ENCODE data around the gene CEP112.
"Not testable (repeated sequence)": the region's sequence is repeated elsewhere in the genome, so short reads cannot be mapped to it uniquely, and the experiment has no call there.

Gene CEP112

DNA sequence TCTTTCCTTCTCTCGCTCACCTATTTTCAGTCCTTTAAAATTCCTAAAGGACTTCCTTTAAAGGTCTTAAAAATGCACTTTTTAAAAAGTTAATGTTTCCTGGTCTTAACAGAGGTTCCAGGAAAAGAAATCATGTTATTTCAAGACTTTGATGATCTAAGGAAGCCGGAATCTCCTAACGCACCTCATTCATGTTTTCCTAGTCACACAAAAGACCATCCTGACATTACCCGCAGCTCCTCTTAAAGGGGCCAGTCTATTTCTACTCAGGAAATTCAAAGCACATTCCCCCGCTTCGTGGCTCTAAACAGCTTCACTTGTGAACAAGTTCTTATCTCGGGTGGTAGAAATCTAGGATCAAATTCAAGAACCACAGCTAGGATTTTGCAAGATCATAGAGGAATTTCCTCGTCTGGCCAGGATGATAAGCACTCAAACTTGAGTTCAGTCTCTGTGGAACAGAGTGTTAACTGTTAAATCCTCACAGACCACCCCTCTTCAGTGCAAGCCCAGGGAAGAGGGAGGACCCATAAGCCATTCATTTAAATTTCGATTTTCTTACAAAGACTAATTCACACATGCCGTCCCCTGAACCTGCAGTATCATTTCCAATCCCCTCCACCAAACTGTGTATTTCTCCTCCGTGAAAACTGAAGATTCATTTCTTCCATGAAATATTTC, 493.4 kb downstream of the CEP112 start:
- DNase-seq (ENCODE audit: low read depth in 2 of 3, low spot score in 1 of 3), result no peak

DNA sequence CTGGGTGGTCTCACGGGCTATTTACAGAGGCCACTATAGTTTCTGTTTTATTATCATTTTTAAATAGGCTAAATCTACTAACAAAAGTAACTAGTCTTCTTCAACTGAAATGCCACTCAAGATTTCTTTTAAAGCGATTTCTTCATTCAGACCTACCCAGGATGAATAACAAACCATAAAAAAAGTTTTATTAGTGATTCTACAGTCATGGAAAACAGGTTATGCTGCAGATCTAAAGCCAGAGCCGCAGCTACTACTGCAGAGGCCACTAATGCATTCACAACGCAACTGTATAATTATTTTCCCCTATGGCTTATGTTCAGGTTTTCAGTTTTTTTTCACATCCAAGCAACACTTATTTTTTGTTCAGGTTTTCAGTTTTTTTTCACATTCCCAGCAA, 494.3 kb downstream of the CEP112 start:
- DNase-seq (ENCODE audit: low read depth in 2 of 3, low spot score in 1 of 3), result no peak

DNA sequence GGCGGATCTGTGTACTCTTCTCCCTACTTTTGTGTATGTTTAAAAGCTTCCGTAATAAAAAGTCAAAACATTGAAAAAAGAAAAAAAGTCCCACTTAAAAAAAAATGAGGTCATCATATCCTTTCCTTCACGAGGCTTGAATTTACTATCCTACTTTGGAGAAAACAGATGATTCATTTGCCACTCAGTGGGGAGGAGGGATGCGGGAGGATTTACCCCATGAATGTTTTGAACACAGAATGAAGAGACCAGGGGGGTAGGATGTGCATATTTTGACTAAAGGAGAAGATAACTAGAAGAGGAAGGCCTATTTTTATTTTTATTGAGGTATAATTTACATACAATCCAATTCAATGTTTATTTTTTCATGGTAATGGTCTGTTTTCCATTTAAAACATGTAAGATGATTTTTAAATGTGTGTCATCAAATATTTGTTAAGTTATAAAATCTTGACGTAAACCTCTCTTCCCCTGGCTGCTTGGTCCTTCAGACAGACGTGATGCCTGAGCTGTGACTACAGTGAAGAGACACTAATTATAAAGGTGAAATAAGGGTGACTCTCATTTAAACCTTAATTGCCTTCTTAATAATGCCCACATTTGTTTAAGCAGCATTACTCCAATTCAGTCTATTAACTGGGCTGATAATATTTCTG, 495.1 kb downstream of the CEP112 start:
- no peak for DNase-seq (ENCODE audit: low read depth in 2 of 3, low spot score in 1 of 3)

DNA sequence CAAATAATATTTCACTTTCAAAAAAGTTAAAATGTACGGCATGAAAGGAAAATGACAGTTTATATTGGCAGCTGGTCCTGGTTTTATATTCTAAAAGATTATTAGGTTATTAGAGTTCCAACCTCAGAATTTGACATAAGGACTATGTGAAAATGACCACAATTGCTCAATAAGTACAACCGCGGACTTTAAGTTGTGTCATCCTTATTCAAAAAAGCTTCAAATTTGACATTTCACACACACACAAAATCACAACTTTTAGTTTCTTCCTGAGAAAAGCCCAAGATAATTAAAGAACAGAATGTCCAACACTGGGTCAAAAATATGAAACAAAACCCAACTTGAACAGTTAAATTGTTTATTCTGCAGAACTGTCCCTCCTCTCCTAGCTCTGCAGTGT, 497.3 kb downstream of the CEP112 start:
- no peak for DNase-seq (ENCODE audit: low read depth in 2 of 3, low spot score in 1 of 3)

DNA sequence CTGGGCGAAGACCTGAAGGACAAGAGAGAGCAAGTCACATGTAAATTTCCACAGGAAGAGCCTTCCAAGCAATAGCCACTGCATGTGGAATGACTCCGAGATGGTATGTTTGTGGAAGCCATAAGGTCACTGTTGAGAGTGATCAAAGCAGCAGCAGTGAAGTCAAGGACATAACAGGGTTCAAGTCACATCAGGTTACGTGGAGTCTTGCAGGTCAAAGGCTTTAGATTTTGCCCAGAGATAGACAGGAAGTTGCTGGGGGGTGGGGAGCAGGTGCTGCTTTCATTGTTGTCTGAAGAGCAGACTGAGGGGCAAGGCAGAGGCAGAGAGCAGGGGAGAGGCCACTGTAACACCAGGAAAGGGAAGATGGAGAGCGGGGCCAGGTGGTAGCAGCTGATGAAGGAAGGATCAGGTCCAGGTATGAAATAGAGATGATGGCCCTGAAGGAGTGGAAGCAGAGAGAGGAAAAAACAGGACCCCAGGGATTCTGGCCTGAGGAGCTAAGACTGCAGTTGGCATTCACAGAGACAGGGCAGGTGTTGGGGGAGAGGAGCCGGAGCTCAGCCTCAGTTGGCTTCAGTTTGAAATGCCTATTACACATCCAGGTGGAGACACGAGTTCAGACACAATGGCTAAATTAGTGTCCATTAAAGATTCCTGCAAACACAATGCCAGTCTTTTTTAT, 501.2 kb downstream of the CEP112 start:
- DNase-seq (ENCODE audit: low read depth in 2 of 3, low spot score in 1 of 3), result no peak

DNA sequence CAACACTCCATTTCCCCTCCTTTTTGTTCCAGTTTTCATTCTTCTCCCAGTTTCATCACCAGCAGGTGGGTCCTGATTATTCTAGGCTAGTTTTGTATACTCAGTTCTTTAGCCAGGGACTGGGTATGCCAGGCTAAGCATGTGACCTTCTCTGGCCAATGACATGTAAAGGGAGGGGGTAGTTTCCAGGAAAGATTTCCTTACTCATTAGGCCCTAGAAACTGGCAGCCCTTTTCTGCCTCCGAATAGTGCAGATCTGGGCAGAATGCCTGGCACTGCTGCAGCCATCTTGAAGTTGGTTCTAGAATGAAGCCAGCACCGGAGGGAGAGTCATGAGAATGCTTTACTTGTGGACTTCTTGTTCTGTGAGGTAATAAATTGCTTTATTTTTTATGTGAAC, 503.6 kb downstream of the CEP112 start:
- no peak for DNase-seq (ENCODE audit: low read depth in 2 of 3, low spot score in 1 of 3)

DNA sequence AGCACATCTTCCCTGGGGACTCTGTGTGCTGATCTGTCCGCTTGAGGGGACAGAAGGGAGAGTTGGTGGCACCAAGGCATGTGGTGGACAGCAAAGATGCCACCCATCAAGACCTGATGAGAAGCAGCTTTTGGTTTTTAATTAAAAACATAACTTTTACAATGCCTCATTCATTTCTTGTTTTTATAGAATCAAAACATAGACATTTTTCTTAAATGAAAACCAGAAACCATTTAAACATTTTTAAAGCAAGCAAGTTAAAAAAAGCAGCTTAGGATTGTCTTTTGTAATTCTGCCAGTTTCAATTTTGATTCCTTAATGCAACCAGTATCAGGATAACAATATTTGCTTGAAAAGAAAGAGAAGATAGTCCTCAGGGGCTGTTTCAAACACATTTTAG, 506.8 kb downstream of the CEP112 start:
- no peak for DNase-seq (ENCODE audit: low read depth in 2 of 3, low spot score in 1 of 3)

DNA sequence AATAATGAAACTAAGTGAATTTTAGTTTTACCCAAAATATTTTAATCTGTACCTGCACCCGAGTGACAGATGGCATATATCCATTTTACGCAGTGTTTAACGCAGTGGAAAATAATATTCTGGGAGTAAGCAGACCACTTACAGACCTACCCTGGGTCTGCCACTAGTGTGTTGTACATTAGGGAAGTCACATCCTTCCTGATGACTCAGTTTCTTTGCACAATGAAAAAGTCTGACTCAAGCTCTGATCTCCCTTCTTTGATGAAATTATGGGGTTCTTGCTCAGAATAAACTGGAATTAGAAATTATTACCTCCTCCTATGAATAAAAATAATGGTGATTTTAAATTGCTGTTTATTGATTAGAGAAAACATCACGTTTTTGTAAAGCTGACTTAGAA, 507.3 kb downstream of the CEP112 start:
- no peak for DNase-seq (ENCODE audit: low read depth in 2 of 3, low spot score in 1 of 3)

DNA sequence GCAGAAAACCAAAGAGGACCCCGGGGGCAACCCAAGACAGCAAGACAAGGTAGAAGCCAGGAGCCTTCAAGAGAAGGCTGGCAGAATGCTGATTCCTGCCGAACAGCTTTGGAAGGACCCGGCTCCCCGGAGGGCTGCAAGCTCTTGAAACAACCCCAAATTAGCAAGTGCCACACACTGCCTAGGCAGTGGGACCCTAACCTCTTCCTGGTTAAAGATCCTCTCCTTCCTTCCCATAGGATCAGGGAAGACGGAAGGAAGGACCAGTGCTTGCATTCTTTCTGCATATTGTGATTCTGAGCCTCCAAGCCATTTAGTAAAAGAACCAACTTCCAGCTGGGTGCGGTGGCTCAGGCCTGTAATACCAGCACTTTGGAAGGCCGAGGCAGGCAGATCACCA, 508.5 kb downstream of the CEP112 start:
- DNase-seq (ENCODE audit: low read depth in 2 of 3, low spot score in 1 of 3), result no peak

DNA sequence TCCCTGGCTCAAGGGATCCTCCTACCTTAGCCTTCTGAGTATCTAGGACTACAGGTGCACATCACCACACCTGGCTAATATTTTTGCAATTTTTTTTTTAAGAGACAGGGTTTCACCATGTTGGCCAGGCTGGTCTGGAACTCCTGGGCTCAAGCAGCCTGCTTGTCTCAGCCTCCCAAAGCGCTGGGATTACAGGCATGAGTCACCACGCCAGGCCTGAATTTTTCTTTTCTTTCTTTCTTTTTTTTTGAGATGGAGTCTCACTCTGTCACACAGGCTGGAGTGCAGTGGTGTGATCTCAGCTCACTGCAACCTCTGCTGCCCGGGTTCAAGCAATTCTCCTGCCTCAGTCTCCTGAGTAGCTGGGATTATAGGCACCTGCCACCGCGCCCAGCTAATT, 510.2 kb downstream of the CEP112 start:
- DNase-seq (ENCODE audit: low read depth in 2 of 3, low spot score in 1 of 3), result not testable (repeated sequence)

DNA sequence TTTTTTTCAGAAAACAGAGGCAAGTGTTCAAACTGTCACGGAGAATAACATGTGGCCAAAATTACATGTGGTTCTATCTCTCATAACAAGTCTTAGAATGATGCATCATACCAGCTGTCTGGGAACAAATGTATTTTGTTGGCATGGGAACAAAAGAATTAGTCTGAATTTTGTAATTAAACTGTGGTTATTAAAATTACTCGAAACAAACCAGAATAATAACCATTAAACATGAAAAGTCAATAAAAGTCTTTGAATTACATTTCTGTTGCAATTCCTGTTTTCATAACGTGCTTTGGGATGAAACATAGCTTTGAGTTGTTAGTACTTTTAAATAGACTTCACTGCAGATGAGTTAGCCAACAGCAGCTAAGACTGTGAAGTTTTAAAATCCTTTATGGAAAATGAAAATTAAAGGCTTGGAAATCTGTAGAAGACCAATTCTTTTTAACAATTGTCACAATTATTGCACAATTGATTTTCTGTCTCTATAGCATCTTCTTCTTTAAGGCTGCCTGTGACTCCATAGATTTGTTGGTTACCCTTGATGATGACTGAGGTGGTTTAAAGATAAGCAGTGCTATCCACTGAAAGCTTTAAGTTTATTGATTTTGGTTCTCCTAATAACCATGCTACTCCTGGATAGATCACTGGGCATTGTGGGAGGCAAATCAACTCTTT, 512.6 kb downstream of the CEP112 start:
- DNase-seq (ENCODE audit: low read depth in 2 of 3, low spot score in 1 of 3), result no peak

DNA sequence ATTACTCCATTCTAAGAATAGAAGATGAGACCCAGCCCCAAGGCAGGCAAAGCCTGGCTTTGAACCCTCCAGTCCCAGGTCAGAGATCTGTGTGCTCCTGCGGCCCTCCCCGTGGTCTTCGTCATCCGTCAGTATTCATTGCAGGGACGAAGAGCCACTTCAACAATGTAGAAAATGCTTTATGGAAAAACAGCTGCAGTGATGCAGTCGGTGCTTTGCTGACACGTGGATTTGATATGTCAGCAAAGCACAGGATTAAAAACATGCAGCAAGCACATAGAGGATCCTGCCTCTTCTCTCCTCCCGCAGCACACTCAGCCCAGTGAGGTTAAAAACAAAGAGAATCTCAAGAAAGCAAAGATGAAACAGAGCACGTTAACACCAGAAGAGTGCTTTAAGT, 513.4 kb downstream of the CEP112 start:
- no peak for DNase-seq (ENCODE audit: low read depth in 2 of 3, low spot score in 1 of 3)

DNA sequence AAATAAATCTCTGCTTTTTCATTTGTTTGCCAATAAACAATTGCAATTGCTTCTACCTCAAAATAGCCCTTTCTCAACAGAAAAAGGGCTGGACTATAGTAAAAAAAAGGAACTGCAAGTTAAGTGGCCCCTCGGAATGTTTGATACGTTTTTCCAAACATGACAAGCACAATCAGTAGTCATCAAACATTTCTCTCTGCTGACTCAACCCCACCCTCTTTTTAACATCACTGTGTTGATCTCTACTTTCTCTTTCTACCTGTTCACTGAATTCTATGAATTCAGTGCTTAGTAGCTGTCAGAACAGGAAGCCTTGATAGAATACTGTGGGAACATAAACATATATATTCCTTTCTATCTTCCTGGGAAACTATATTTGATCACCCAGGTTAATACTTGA, 514.0 kb downstream of the CEP112 start:
- DNase-seq (ENCODE audit: low read depth in 2 of 3, low spot score in 1 of 3), result no peak

DNA sequence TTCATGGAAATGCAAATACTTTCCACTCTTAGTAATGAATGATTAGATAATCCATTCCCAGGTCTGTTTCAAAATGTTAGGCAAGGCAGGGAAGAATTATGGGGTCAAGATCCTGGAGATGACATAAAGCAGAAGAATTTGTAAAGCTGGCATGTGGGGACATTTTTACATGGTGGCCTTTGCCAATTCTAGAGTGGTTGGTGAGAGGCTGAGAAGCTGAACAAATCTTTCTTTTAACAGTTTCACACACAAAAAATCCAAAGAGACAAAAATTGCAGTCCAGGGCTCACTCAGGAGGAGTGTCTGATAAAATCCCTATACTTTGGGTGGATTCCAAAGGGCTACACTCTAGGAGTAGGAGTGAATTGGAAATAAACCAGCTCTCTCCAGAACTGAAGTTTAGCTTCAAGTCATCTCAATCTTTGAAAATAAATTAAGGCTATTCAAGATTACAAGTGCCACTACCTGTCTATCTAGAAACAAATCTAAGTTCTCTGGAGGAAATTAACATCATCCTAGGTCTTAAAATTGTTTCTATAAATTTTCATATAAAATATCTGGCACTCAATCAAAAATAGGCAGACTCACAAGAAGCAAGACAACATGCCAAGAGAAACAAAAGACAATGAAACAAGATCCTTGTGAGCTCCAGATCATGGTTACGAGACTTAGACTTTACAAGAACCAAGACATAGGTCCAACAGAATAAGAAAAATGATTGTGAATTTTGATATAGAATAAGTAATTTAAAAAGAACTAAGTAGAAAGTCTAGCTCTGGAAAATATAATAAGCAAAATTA, 517.5 kb downstream of the CEP112 start:
- DNase-seq (ENCODE audit: low read depth in 2 of 3, low spot score in 1 of 3), result no peak

DNA sequence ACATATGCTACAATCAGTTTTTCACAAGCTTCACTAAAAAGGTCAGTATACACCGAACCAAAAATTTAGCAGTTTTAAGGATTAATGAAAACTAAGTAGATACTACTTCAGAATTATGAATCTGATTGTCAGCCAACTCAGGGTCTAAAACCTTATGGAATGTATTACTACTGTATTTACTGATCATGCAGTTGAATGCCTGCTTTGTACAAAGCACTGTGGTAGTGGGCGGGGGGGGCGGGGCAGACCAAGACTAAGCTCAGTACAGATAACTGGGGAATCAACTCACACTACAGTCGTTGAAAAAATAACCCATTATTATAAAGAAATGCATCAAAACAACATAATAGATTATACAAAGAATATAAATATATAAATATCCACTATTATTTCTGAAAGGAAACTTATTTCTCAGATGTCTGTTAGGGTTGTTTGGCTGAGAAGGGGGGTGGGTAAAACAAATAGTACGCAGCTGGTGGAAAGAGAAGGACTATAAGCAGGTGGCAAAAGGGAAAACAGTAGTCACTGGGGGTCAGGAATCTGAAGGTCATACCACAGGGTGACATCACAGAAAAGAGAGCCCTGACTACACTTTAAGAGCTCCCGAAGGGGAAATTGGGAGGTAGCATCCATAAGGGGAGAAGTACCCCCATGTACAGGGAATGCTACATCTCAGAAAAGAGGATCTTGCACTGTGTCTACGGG, 521.1 kb downstream of the CEP112 start:
- DNase-seq (ENCODE audit: low read depth in 2 of 3, low spot score in 1 of 3), result no peak

DNA sequence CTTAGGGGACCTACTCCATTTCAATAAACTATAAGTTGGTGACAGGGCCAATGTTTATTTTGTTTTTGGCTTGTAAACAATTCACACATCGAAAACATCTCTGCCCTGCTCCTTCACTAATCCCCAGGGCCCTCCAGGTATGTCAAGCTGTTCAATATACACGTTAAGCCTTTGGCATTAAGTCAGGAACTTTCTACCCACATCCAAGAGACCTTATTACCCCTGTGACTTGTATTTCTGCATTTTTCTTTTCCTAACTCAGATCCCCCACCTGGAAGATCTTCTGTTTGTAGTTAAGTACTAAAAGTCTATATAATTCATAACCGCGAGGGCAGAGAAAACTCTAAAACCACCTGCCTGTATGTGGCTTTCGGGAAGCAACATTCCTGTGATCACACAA, 523.7 kb downstream of the CEP112 start:
- no peak for DNase-seq (ENCODE audit: low read depth in 2 of 3, low spot score in 1 of 3)

DNA sequence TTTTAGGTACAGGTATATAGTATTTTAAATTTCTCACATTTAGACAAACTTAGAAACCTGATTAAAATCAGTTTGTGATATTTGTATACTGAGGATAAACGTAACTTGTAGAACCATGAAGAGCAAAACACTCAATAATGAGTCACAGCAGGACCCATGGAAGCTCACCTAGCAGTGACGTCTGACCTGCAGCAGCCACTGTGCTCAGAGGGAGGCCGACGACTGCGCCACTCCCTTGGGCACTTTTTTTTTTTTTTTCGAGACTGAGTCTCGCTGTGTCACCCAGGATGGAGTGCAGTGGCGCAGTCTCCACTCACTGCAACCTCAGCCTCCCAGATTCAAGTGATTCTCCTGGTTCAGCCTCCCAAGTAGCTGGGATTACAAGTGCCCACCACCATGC, 524.3 kb downstream of the CEP112 start:
- DNase-seq (ENCODE audit: low read depth in 2 of 3, low spot score in 1 of 3), result no peak

DNA sequence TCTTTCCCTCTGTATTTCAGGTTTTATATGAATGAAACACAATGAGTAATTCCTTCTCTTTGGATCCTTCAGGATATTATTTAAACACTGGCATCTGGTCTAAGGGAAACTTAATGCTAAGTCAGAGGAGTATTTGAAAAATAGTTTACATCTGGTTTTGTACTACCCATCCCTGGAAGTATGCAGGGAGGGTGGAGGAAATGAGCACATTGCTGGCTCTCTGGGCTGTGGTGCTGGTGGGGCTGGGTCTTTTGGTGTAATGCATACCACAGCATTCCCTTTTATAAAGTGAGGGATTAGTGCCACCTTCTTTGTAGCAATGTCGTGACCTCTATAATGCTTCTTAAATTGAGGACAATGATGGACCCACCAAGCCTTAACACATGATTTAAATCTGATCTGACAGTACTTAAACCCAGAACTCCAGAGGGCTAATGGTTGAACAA, 525.0 kb downstream of the CEP112 start:
- no peak for DNase-seq (ENCODE audit: low read depth in 2 of 3, low spot score in 1 of 3)

DNA sequence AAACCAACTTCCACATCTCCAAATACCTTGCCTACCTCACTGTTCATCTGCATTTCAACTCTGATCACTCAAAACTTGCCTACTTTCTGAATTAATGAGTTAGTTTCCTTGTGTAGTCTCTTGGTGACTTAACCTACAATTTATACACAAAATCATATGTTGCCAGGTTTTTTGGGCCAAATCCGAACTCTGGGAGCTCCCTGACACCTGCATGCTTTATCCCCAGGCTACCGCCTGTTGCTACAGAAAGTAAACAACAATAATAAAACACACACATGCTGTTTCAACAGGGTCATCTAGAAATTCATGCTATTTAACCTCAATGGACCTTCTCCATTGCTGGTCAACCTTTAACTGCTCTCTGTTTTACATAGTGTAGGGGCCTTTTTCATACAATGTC, 526.0 kb downstream of the CEP112 start:
- no peak for DNase-seq (ENCODE audit: low read depth in 2 of 3, low spot score in 1 of 3)

DNA sequence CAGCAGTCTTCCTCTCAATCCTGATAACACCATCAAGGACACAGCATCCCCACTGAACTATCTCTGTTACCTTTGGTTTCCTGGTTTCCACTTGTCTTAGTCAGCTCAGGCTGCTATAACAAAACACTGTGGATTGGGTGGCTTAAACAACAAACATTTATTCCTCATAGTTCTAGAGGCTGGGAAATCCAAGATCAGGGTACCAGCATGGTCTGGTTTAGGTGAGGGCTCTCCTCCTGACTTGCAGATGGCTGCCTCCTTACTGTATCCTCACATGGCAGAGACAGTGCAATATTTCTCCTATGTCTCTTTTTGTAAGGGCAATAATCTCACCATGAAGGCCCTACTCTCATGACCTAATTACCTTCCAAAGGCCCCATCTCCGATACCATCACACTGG, 527.2 kb downstream of the CEP112 start:
- DNase-seq (ENCODE audit: low read depth in 2 of 3, low spot score in 1 of 3), result no peak

DNA sequence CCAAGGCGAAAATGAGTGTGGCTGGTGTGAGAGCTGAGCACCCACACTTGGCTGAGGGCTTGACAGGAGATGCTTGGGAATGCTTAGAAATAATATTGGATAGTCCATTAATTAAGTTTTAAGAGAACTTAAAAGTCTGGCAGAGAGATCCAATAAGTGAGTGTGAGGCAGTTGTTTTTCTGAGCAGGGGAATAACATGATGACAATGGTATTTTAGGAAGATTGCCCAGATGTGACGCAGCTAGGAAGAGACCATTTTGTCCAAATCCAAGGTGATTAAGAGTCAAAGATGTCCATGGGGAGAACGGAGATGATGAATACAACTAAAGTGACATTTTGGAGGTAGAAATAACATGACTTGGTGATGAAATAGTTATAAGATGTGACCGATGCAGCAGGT, 527.7 kb downstream of the CEP112 start:
- DNase-seq (ENCODE audit: low read depth in 2 of 3, low spot score in 1 of 3), result no peak

Measured in stimulated activated CD4-positive, alpha-beta T cell treated with anti-CD3 and anti-CD28 coated beads, Interleukin-12 subunit alpha, Interleukin-12 subunit beta, amount 100 ng/mL, for 48 hours (primary cell).